H9 (cell line): ENCODE results near the gene VIPR2. TPM values are rescaled to one million over a fixed set of nuclear protein-coding genes. Genes with fewer than 3 reads are reported as not detected.

Source experiments
- DNase-seq: peaks from one replicate; pipeline ENCODE4 v3.0.0-alpha.2; 2017
- H2AFZ ChIP-seq: one replicate; pipeline ENCODE4 v1.6.1; 2013; ENCODE audit warnings: mild to moderate bottlenecking, low read length, control low read depth, moderate library complexity
- H2AK5ac ChIP-seq: 2 replicates; pipeline ENCODE4 v1.6.1; 2013; ENCODE audit warnings: low read length, control low read depth, mixed read lengths; ENCODE audit not compliant: insufficient read length
- H2BK120ac ChIP-seq: one replicate; pipeline ENCODE4 v1.6.1; 2013; ENCODE audit warnings: low read depth, mild to moderate bottlenecking, low read length, control low read depth, inconsistent platforms; ENCODE audit not compliant: poor library complexity, severe bottlenecking
- H2BK12ac ChIP-seq: 2 replicates; pipeline ENCODE4 v1.6.1; 2013; ENCODE audit warnings: low read length, control low read depth, mixed read lengths, low read depth; ENCODE audit not compliant: insufficient read length
- H2BK15ac ChIP-seq: 2 replicates; pipeline ENCODE4 v1.6.1; 2013; ENCODE audit warnings: low read depth, low read length, control low read depth
- H2BK20ac ChIP-seq: one replicate; pipeline ENCODE4 v1.6.1; 2013; ENCODE audit warnings: low read depth, mild to moderate bottlenecking, low read length, control low read depth, inconsistent platforms; ENCODE audit not compliant: poor library complexity, severe bottlenecking
- H2BK5ac ChIP-seq: 2 replicates; pipeline ENCODE4 v1.6.1; 2013; ENCODE audit warnings: low read length, control low read depth, mixed read lengths; ENCODE audit not compliant: insufficient read length
- H3K14ac ChIP-seq: 2 replicates; pipeline ENCODE4 v1.6.1; 2013; ENCODE audit warnings: low read length, control low read depth; ENCODE audit not compliant: insufficient read depth
- H3K18ac ChIP-seq: 2 replicates; pipeline ENCODE4 v1.6.1; 2013; ENCODE audit warnings: low read depth, mild to moderate bottlenecking, mixed read lengths, low read length, control low read depth; ENCODE audit not compliant: insufficient read length
- H3K23ac ChIP-seq: 2 replicates; pipeline ENCODE4 v1.6.1; 2013; ENCODE audit warnings: low read length, control low read depth, mixed read lengths, low read depth; ENCODE audit not compliant: insufficient read length
- H3K23me2 ChIP-seq: 2 replicates; pipeline ENCODE4 v1.6.1; 2013; ENCODE audit warnings: low read depth, mild to moderate bottlenecking, mixed read lengths, low read length, control low read depth; ENCODE audit not compliant: insufficient read length, poor library complexity, severe bottlenecking
- H3K27ac ChIP-seq: 2 replicates; pipeline ENCODE4 v1.5.1; 2013; ENCODE audit warnings: low read length, control low read depth, mixed read lengths, low read depth; ENCODE audit not compliant: insufficient read length
- H3K27me3 ChIP-seq: 2 replicates; pipeline ENCODE4 v1.6.1; 2013; ENCODE audit warnings: low read length, control low read depth, inconsistent platforms; ENCODE audit not compliant: insufficient read depth
- H3K4ac ChIP-seq: 2 replicates; pipeline ENCODE4 v1.6.1; 2013; ENCODE audit warnings: low read depth, mild to moderate bottlenecking, control low read depth, inconsistent platforms, low read length, moderate library complexity
- H3K4me1 ChIP-seq: 2 replicates; pipeline ENCODE4 v1.6.1; 2013; ENCODE audit warnings: low read length, control low read depth, inconsistent platforms; ENCODE audit not compliant: insufficient read depth
- H3K4me2 ChIP-seq: 2 replicates; pipeline ENCODE4 v1.6.1; 2013; ENCODE audit warnings: low read length, control low read depth, mixed read lengths; ENCODE audit not compliant: insufficient read length, insufficient read depth
- H3K56ac ChIP-seq: 2 replicates; pipeline ENCODE4 v1.6.1; 2013; ENCODE audit warnings: low read depth, mild to moderate bottlenecking, mixed read lengths, low read length, control low read depth; ENCODE audit not compliant: insufficient read length
- H3K79me1 ChIP-seq: 2 replicates; pipeline ENCODE4 v1.6.1; 2013; ENCODE audit warnings: low read depth, mild to moderate bottlenecking, moderate library complexity, low read length, control low read depth, inconsistent platforms; ENCODE audit not compliant: insufficient read depth, poor library complexity, severe bottlenecking
- H3K79me2 ChIP-seq: 2 replicates; pipeline ENCODE4 v1.6.1; 2013; ENCODE audit warnings: low read length, control low read depth, inconsistent platforms; ENCODE audit not compliant: insufficient read depth
- H3K9ac ChIP-seq: 2 replicates; pipeline ENCODE4 v1.6.1; 2013; ENCODE audit warnings: low read length, control low read depth, mixed read lengths; ENCODE audit not compliant: insufficient read length; ENCODE audit errors: extremely low read depth
- H3K9me3 ChIP-seq: one replicate; pipeline ENCODE4 v1.6.1; 2013; ENCODE audit warnings: low read depth, low read length, inconsistent platforms; ENCODE audit not compliant: control insufficient read depth
- H3T11ph ChIP-seq: one replicate; pipeline ENCODE4 v1.6.1; 2013; ENCODE audit warnings: mild to moderate bottlenecking, low read length, control low read depth, inconsistent platforms
- H4K20me1 ChIP-seq: one replicate; pipeline ENCODE4 v1.6.1; 2013; ENCODE audit not compliant: control insufficient read depth, insufficient read length, insufficient read depth
- H4K5ac ChIP-seq: 2 replicates; pipeline ENCODE4 v1.6.1; 2013; ENCODE audit warnings: low read depth, mild to moderate bottlenecking, mixed read lengths, low read length, control low read depth; ENCODE audit not compliant: insufficient read length
- H4K8ac ChIP-seq: replicated peaks from 2 replicates; pipeline ENCODE4 v1.6.1; 2013; ENCODE audit warnings: low read length, control low read depth, mixed read lengths, low read depth; ENCODE audit not compliant: insufficient read length
- H4K91ac ChIP-seq: 2 replicates; pipeline ENCODE4 v1.6.1; 2013; ENCODE audit warnings: low read depth, mild to moderate bottlenecking, moderate library complexity, mixed read lengths, low read length, control low read depth; ENCODE audit not compliant: insufficient read length
- H3K27ac Mint-ChIP-seq, 3 experiments: 2 replicates in 2 of 3; 3 replicates in 1 of 3; pipeline ENCODE4 v1.8.0; 2020 to 2021; ENCODE audit warnings: mixed read lengths in 3 of 3, mild to moderate bottlenecking in 1 of 3, moderate library complexity in 1 of 3
- H3K27me3 Mint-ChIP-seq: 2 replicates; pipeline ENCODE4 v1.8.0; 2021; ENCODE audit warnings: low read depth, mild to moderate bottlenecking, moderate library complexity, mixed read lengths
- H3K36me3 Mint-ChIP-seq, 3 experiments: 2 replicates in 2 of 3; 3 replicates in 1 of 3; pipeline ENCODE4 v1.8.0; 2020 to 2021; ENCODE audit warnings: low read depth in 3 of 3, mixed read lengths in 3 of 3; ENCODE audit not compliant: insufficient read depth in 1 of 3
- H3K4me1 Mint-ChIP-seq, 2 experiments: 2 replicates each; pipeline ENCODE4 v1.8.0; 2020; ENCODE audit warnings: mixed read lengths in 2 of 2
- H3K4me3 Mint-ChIP-seq, 2 experiments: 2 replicates in 1 of 2; 3 replicates in 1 of 2; pipeline ENCODE4 v1.8.0; 2020 to 2021; ENCODE audit warnings: mild to moderate bottlenecking in 2 of 2, mixed read lengths in 2 of 2, moderate library complexity in 1 of 2
- H3K9me3 Mint-ChIP-seq, 2 experiments: 2 replicates in 1 of 2; 3 replicates in 1 of 2; pipeline ENCODE4 v1.8.0; 2020; ENCODE audit warnings: mild to moderate bottlenecking in 2 of 2, mixed read lengths in 2 of 2, moderate library complexity in 1 of 2
- CTCF ChIP-seq: fragments of 200-600 bp; sonication (generic); conservative IDR thresholded peaks from 3 replicates; pipeline ENCODE4 v1.8.0; 2021; ENCODE audit warnings: antibody characterized with exemption, mild to moderate bottlenecking
- WGBS: extraction: QIAGEN DNeasy Blood & Tissue Kit; methylation state at CpG from one replicate; pipeline ENCODE4 v1.1.7; 2013; ENCODE audit warnings: missing lambda C conversion rate, low lambda C conversion rate, mixed read lengths; ENCODE audit not compliant: insufficient read length; ENCODE audit errors: extremely low coverage; 5-methylcytosine and 5-hydroxymethylcytosine counted together
- total RNA-seq: library from RNA; stranded (reverse); gene quantifications from 2 replicates; pipeline ENCODE4 v1.2.1, GENCODE V29; 2021

Gene VIPR2
- total RNA-seq, 1 experiment from 2014 or later = 1.6 TPM

- Mint-ChIP-seq H3K4me3 (no peak overlapping the region), H3K27me3 (peaks cover 12% of the 10 kb centered on the region)
Measured at GRCh38 chr7:159149488-159149887, 4.8 kb upstream of the VIPR2 start.

More at GRCh38 chr7:159149488-159149887, 4.8 kb upstream of the VIPR2 start:
- H2AFZ ChIP-seq = no peak overlapping the region
- no peak overlapping the region for H3K4ac ChIP-seq
- no peaks in the 10 kb centered on the region for H3K79me1 ChIP-seq
- H3K79me2 ChIP-seq = no peaks in the 10 kb centered on the region
- no peak overlapping the region for H3K27ac Mint-ChIP-seq
- H3K27me3 ChIP-seq = peaks cover 8% of the 10 kb centered on the region; the same call in 1 of the 2 replicates
- no peak overlapping the region for H3K9ac ChIP-seq
- no peaks in the 10 kb centered on the region for H3K9me3 ChIP-seq
- H3K4me1 Mint-ChIP-seq = peaks cover 2 to 9% of the 10 kb centered on the region in 2 experiments; a peak in 2 of 4 replicates
- H4K5ac ChIP-seq = no peak overlapping the region
- no peak overlapping the region for H3K18ac ChIP-seq
- no peak overlapping the region for H2BK12ac ChIP-seq
- peaks cover 6% of the 10 kb centered on the region; the same call in 1 of the 2 replicates for H3K4me1 ChIP-seq
- no peak overlapping the region for H2BK20ac ChIP-seq
- H4K8ac ChIP-seq = no peak overlapping the region
- no peak overlapping the region for H2AK5ac ChIP-seq
- H4K20me1 ChIP-seq = no peaks in the 10 kb centered on the region
- H3K23me2 ChIP-seq = peaks cover 4% of the 10 kb centered on the region
- no peak overlapping the region for H3K23ac ChIP-seq
- H3K27ac ChIP-seq = no peak overlapping the region
- no peak overlapping the region for H2BK5ac ChIP-seq
- no peak overlapping the region for H3T11ph ChIP-seq
- no peak overlapping the region for H2BK15ac ChIP-seq
- no CpG with 5 or more reads among the region's 8 CpGs for WGBS
- no peak overlapping the region for H4K91ac ChIP-seq
- peaks cover 0 to under 1% of the 10 kb centered on the region in 2 experiments; a peak in 1 of 5 replicates for H3K9me3 Mint-ChIP-seq
- H3K56ac ChIP-seq = no peak overlapping the region
- no peak overlapping the region for H3K14ac ChIP-seq
- no peak overlapping the region for H3K4me2 ChIP-seq
- TF ChIP-seq CTCF = no peak
- no peak overlapping the region for H2BK120ac ChIP-seq
- no peak for DNase-seq
- H3K36me3 Mint-ChIP-seq = no peaks in the 10 kb centered on the region
